Progenitor cell of endocrine pancreas (in vitro differentiated cells): ENCODE measurements around the gene CEACAM6. TPM values are rescaled to one million over a fixed set of nuclear protein-coding genes. Genes with fewer than 3 reads are reported as not detected.
A peak's percentile ranks its signal among the peaks of the same experiment; 100 is the strongest.
"Not testable (repeated sequence)": the region's sequence is repeated elsewhere in the genome, so short reads cannot be mapped to it uniquely, and the experiment has no call there.

Source experiments
- DNase-seq: peaks from one replicate; pipeline ENCODE4 v3.0.0; 2021; ENCODE audit warnings: low spot score; ENCODE audit not compliant: unreplicated experiment
- H3K27ac Mint-ChIP-seq: 2 replicates; pipeline ENCODE4 v1.8.0; 2021; ENCODE audit warnings: mild to moderate bottlenecking, moderate library complexity, mixed read lengths
- H3K27me3 Mint-ChIP-seq: 2 replicates; pipeline ENCODE4 v1.8.0; 2021; ENCODE audit warnings: mixed read lengths
- H3K36me3 Mint-ChIP-seq: 2 replicates; pipeline ENCODE4 v1.8.0; 2022; ENCODE audit warnings: mixed read lengths; ENCODE audit not compliant: insufficient read depth
- H3K4me1 Mint-ChIP-seq: 2 replicates; pipeline ENCODE4 v1.8.0; 2021; ENCODE audit warnings: low read depth, mixed read lengths
- H3K4me3 Mint-ChIP-seq: 2 replicates; pipeline ENCODE4 v1.8.0; 2021; ENCODE audit warnings: low read depth, mild to moderate bottlenecking, moderate library complexity, mixed read lengths
- H3K9me3 Mint-ChIP-seq: 2 replicates; pipeline ENCODE4 v1.8.0; 2021; ENCODE audit warnings: low read depth, mixed read lengths
- total RNA-seq: library from RNA; stranded (reverse); gene quantifications from 2 replicates; pipeline ENCODE4 v1.2.1, GENCODE V29; 2021
- TF ChIP-seq, protein P1 (sequence below): fragments of 200-600 bp; sonication (generic); IDR thresholded peaks from one replicate; pipeline ENCODE4 v1.5.0; 2021; ENCODE audit warnings: antibody characterized with exemption, mild to moderate bottlenecking; ENCODE audit not compliant: unreplicated experiment

CEACAM6 gene
- total RNA-seq, 1 donor from 2014 or later = 0.19 TPM

DNA sequence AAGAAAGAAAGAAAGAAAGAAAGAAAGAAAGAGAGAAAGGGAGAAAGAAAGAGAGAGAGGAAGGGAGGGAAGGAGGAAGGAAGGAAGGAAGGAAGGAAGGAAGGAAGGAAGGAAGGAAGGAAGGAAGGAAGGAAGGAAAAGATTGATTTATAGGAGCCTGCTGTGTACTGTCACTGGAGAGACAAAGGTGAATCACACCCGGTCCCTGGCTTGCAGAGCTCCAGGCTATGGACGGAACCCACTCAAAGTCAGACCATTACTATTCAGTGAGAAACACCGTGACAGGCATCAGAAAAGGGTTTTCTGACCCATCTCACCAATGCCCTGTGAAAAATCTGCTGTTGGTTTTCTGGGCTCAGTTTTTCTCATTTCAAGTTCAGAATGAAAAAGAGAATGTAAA is 7.3 kb upstream of the CEACAM6 start:
- Mint-ChIP-seq H3K4me1 (no peaks in the 10 kb centered on the region), H3K36me3 (no peaks in the 10 kb centered on the region), H3K27me3 (peaks cover 15% of the 10 kb centered on the region), H3K4me3 (no peak overlapping the region), H3K9me3 (peaks cover 17% of the 10 kb centered on the region), H3K27ac (no peak overlapping the region)
- no peak for DNase-seq
- TF ChIP-seq, protein P1, sequence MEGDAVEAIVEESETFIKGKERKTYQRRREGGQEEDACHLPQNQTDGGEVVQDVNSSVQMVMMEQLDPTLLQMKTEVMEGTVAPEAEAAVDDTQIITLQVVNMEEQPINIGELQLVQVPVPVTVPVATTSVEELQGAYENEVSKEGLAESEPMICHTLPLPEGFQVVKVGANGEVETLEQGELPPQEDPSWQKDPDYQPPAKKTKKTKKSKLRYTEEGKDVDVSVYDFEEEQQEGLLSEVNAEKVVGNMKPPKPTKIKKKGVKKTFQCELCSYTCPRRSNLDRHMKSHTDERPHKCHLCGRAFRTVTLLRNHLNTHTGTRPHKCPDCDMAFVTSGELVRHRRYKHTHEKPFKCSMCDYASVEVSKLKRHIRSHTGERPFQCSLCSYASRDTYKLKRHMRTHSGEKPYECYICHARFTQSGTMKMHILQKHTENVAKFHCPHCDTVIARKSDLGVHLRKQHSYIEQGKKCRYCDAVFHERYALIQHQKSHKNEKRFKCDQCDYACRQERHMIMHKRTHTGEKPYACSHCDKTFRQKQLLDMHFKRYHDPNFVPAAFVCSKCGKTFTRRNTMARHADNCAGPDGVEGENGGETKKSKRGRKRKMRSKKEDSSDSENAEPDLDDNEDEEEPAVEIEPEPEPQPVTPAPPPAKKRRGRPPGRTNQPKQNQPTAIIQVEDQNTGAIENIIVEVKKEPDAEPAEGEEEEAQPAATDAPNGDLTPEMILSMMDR = no peak

- peaks cover 15% of the 10 kb centered on the region for H3K27me3 Mint-ChIP-seq
- peaks cover 17% of the 10 kb centered on the region for H3K9me3 Mint-ChIP-seq
- DNase-seq, H3K4me3 Mint-ChIP-seq, H3K36me3 Mint-ChIP-seq, H3K27ac Mint-ChIP-seq, H3K4me1 Mint-ChIP-seq: not testable (repeated sequence)
Measured at GRCh38 chr19:41750248-41751134, 4.8 kb upstream of the CEACAM6 start.

DNA sequence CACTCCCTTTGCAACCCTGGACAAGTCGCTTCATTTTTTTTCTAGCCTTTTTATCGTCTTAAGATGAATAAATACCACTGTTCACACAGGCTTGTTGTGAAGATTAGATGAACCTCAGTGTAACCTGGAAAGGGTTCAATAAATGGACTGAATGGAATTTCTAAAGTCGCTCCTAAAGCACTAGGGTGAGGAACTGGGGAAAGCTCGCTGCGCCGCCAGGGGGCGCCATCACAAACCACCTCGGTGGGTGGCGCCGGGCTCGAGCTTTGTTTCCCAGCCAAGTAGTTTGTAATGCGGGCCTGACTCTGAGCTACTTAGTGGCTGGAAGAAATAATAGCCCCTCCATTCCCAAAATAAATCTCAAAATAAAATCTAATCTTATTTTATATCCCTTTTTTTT is 2.2 kb upstream of the CEACAM6 start:
- no peak overlapping the region for H3K27ac Mint-ChIP-seq
- no peak for DNase-seq
- peaks cover 17% of the 10 kb centered on the region for H3K9me3 Mint-ChIP-seq
- H3K4me3 Mint-ChIP-seq = no peak overlapping the region
- H3K36me3 Mint-ChIP-seq = no peaks in the 10 kb centered on the region
- TF ChIP-seq, protein P1 = peak; percentile 44
- H3K27me3 Mint-ChIP-seq = peaks cover 6% of the 10 kb centered on the region
- H3K4me1 Mint-ChIP-seq = peaks cover 2% of the 10 kb centered on the region

- Mint-ChIP-seq H3K4me3 (no peak overlapping the region), H3K9me3 (peaks cover 18% of the 10 kb centered on the region), H3K27ac (no peak overlapping the region), H3K36me3 (no peaks in the 10 kb centered on the region), H3K4me1 (peaks cover 2% of the 10 kb centered on the region), H3K27me3 (peaks cover 6% of the 10 kb centered on the region)
- DNase-seq = no peak
- TF ChIP-seq, protein P1 = peak; percentile 51
Measured at GRCh38 chr19:41753936-41754529, 1.3 kb upstream of the CEACAM6 start.

GRCh38 chr19:41758846-41759245 is 3.5 kb downstream of the CEACAM6 start:
- Mint-ChIP-seq H3K27ac (no peak overlapping the region), H3K4me3 (no peak overlapping the region), H3K4me1 (peaks cover 2% of the 10 kb centered on the region), H3K9me3 (peaks cover 35% of the 10 kb centered on the region), H3K36me3 (peaks cover 1% of the 10 kb centered on the region), H3K27me3 (no peaks in the 10 kb centered on the region)
- DNase-seq = no peak
- TF ChIP-seq, protein P1 = no peak

GRCh38 chr19:41767115-41767514 is 11.8 kb downstream of the CEACAM6 start:
- H3K36me3 Mint-ChIP-seq = peaks cover 4% of the 10 kb centered on the region
- H3K4me1 Mint-ChIP-seq = no peaks in the 10 kb centered on the region
- peaks cover 41% of the 10 kb centered on the region for H3K9me3 Mint-ChIP-seq
- TF ChIP-seq, protein P1 = no peak
- H3K27ac Mint-ChIP-seq = no peak overlapping the region
- no peak for DNase-seq
- no peak overlapping the region for H3K4me3 Mint-ChIP-seq
- no peaks in the 10 kb centered on the region for H3K27me3 Mint-ChIP-seq

DNA sequence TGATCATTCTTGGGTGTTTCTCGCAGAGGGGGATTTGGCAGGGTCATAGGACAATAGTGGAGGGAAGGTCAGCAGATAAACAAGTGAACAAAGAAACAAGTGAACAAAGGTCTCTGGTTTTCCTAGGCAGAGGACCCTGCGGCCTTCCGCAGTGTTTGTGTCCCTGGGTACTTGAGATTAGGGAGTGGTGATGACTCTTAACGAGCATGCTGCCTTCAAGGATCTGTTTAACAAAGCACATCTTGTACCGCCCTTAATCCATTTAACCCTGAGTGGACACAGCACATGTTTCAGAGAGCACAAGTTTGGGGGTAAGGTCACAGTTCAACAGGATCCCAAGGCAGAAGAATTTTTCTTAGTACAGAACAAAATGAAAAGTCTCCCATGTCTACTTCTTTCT is 12.8 kb downstream of the CEACAM6 start:
- not testable (repeated sequence) for H3K36me3 Mint-ChIP-seq, H3K4me3 Mint-ChIP-seq, H3K27ac Mint-ChIP-seq, H3K4me1 Mint-ChIP-seq, H3K27me3 Mint-ChIP-seq, DNase-seq
- peaks cover 44% of the 10 kb centered on the region for H3K9me3 Mint-ChIP-seq
